Activated naive CD8-positive, alpha-beta T cell treated with anti-CD3 and anti-CD28 coated beads for 36 hours (primary cell): ENCODE data around the gene MAPK8IP2. TPM values are rescaled to one million over a fixed set of nuclear protein-coding genes. Genes with fewer than 3 reads are reported as not detected.

Experiments
- DNase-seq: peaks from one replicate; pipeline ENCODE4 v3.0.0; 2021
- H3K27ac Mint-ChIP-seq: one replicate; pipeline ENCODE4 v1.8.0; 2022; ENCODE audit warnings: mild to moderate bottlenecking, moderate library complexity, mixed read lengths
- H3K27me3 Mint-ChIP-seq: one replicate; pipeline ENCODE4 v1.8.0; 2022; ENCODE audit warnings: mild to moderate bottlenecking, mixed read lengths
- H3K36me3 Mint-ChIP-seq: one replicate; pipeline ENCODE4 v1.8.0; 2021; ENCODE audit warnings: mild to moderate bottlenecking, mixed read lengths
- H3K4me1 Mint-ChIP-seq: one replicate; pipeline ENCODE4 v1.8.0; 2021; ENCODE audit warnings: mixed read lengths
- H3K4me3 Mint-ChIP-seq: one replicate; pipeline ENCODE4 v1.8.0; 2022; ENCODE audit warnings: mild to moderate bottlenecking, moderate library complexity, mixed read lengths
- H3K9me3 Mint-ChIP-seq: one replicate; pipeline ENCODE4 v1.8.0; 2022; ENCODE audit warnings: mixed read lengths
- total RNA-seq, 2 experiments: library from RNA; stranded (reverse); gene quantifications; one replicate each; pipeline ENCODE4 v1.2.3, GENCODE V29; 2021

The MAPK8IP2 gene
- under 1 TPM; 0.16 to 0.21 TPM for total RNA-seq

DNA sequence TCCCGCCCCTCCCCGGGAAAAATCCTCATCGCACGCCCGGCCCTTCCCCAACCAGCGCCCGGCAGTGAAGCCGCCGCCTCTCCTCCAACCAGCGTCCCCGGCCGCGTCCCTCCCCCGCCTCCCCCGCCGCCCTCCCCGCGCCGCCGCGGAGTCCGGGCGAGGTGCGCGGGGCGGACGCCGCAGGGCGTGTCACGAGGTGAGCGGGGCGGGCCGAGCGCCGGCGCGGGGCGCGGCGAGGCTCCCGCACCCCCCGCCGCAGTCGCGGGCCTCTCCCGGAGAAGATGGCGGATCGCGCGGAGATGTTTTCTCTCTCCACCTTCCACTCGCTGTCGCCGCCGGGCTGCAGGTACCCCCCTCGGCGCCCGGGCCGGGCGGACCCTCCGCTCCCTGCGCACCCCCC, at the start of gene MAPK8IP2:
Gene MAPK8IP2, plus strand, starts transcription at position 256 of the 400 bp plus-strand sequence. Its CDS starts 26 bp downstream, at position 282.
- Mint-ChIP-seq H3K4me3 (peak within 1 kb of the TSS; percentile 29), H3K36me3 (no peaks in the 10 kb centered on the region), H3K9me3 (no peaks in the 10 kb centered on the region), H3K27me3 (peaks cover 46% of the 10 kb centered on the region), H3K4me1 (peaks cover 7% of the 10 kb centered on the region), H3K27ac (no peak within 1 kb of the TSS)
- DNase-seq = no peak

DNA sequence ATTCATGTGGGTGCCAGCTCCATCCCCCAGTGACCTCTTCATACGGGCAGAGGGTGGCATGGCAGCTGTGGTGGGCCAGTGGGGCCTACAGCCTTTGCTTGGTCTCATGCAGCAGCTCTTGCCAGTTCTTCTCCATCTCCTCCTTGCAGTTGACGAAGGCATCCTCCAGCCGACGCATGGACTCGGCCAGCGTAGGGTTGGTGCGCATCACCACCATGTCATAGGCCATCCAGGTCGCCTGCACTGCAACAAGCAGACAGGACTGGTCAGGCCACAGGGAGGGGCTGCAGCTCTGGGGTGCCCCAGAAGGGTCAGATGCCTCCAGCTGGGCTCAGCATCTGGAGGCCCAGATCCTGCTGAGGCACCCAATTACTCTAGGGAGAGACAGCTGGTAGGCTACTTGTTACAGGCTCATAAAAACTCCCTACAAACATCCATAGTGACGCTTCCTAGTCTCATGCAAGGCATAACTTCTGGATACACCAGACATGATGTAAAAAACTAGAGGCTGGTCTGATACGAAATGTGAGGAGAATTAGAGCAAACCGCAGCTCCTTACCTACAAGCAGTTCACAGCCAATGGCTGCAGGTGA, 49.3 kb upstream of the MAPK8IP2 start:
- no peak for DNase-seq

DNA sequence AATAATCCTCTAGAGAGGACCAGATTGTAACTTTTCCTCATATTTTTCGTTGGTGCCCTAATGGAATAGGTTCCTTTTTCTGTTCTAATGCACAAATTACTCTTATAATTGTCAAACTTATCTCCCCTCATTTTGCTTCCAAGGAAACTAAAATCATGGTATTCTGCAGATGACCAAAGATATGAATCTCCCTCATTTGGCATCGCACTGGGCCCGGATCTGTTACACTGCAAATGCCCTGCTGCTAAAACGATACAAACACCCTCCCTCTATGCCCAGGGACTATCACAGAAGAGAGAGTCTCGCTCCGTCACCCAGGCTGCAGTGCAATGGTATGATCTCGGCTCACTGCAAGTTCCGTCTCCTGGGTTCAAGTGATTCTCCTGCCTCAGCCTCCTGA, 47.3 kb upstream of the MAPK8IP2 start:
- Mint-ChIP-seq H3K27ac (no peak overlapping the region), H3K4me1 (peaks cover 11% of the 10 kb centered on the region), H3K4me3 (no peak overlapping the region), H3K27me3 (no peaks in the 10 kb centered on the region), H3K36me3 (peaks cover 11% of the 10 kb centered on the region), H3K9me3 (no peaks in the 10 kb centered on the region)
- no peak for DNase-seq

More for the DNA sequence above, 49.3 kb upstream of the MAPK8IP2 start:
- H3K9me3 Mint-ChIP-seq = no peaks in the 10 kb centered on the region
- H3K27me3 Mint-ChIP-seq = no peaks in the 10 kb centered on the region
- H3K27ac Mint-ChIP-seq = no peak overlapping the region
- no peak overlapping the region for H3K4me3 Mint-ChIP-seq
- H3K36me3 Mint-ChIP-seq = peaks cover 11% of the 10 kb centered on the region
- H3K4me1 Mint-ChIP-seq = peaks cover 15% of the 10 kb centered on the region

DNA sequence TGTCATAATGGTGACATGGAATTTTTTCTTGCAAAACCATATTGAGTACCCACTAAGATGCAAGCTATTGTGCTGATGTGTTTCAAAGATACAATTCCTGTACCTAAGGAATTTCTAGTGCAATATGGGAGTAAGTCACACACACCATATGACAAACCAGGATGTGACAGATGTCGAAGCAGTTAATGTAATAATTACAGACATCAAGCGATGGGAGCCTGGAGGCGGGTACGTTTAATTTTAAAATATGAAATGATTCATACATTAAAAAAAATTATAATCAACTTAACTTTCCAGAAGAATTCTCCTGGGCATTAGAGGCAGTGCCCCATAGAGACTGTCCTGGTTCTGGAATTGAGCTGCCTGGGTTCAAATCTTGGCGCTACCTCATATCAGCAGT, 43.9 kb upstream of the MAPK8IP2 start:
- H3K36me3 Mint-ChIP-seq = no peaks in the 10 kb centered on the region
- no peaks in the 10 kb centered on the region for H3K27me3 Mint-ChIP-seq
- DNase-seq = no peak

DNA sequence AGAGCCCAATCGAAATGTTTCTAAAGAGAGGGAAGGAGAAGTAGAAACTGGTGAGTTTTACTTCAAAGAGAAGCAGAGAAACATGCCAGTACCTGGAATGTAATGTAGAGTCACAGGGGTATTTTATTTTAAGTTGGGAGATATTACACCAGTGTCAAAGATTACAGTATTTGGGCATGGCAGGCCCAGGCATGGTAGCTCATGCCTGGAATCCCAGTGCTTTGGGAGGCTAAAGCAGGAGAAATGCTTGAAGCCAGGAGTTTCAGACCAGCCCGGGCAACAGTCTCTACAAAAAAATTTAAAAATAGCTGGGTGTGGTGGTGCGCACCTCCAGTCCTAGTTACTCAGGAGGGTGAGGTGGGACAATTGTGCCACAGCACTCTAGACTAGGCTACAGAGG, 40.6 kb upstream of the MAPK8IP2 start:
- Mint-ChIP-seq H3K27me3 (peaks cover 3% of the 10 kb centered on the region), H3K36me3 (no peaks in the 10 kb centered on the region), H3K27ac (no peak overlapping the region), H3K4me1 (peaks cover 11% of the 10 kb centered on the region), H3K9me3 (no peaks in the 10 kb centered on the region), H3K4me3 (no peak overlapping the region)
- DNase-seq = no peak

More for the DNA sequence above, 43.9 kb upstream of the MAPK8IP2 start:
- H3K27ac Mint-ChIP-seq = no peak overlapping the region
- no peaks in the 10 kb centered on the region for H3K9me3 Mint-ChIP-seq
- H3K4me3 Mint-ChIP-seq = no peak overlapping the region
- H3K4me1 Mint-ChIP-seq = peaks cover 3% of the 10 kb centered on the region

DNA sequence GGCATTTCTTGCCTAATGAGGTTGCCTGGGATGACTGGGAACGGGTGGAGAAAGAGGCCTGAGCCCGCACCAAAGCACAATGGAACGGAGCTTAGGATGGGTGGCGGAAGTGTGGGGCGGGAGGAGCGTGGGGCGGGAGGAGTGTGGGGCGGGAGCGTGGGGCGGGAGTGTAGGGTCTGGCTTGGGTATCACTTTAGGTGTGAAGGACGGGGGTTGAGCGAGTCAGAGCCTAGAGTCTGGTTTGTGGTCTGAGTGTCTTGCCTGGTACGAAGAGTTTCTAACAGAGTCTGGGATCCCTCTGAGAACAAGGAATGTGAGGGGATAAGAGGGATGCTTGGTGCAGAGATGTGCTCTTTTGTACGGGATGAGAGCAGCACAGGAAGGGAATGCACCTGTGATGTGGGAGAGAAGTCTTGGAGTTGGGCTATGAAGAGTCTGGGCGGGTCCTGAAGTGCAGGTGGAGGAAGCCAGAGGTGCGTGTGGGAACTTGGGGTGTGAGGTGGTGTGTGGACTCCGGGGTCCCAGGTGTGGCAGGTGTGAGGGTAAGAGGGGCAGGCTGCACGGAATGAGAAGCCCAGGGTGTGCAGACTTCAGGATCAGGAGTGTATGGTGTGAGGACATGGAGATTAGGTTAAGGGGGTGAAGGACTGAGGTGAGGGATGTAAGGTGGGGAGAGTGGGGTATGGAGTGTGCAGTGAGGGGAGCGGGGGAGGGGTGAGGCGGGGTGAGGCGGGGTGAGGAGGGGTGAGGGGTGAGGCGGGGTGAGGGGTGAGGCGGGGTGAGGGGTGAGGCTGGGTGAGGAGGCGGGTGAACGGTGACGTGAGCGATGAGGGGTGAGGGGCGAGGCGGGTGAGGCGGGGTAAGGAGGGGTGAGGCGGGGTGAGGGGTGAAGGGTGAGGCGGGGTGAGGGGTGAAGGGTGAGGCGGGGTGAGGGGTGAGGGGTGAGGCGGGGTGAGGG, 38.9 kb upstream of the MAPK8IP2 start:
- Mint-ChIP-seq H3K4me3 (peak overlapping the region; percentile 6), H3K27me3 (peaks cover 3% of the 10 kb centered on the region), H3K9me3 (no peaks in the 10 kb centered on the region), H3K36me3 (no peaks in the 10 kb centered on the region), H3K4me1 (peaks cover 11% of the 10 kb centered on the region), H3K27ac (peak overlapping the region; percentile 5)
- DNase-seq = no peak

DNA sequence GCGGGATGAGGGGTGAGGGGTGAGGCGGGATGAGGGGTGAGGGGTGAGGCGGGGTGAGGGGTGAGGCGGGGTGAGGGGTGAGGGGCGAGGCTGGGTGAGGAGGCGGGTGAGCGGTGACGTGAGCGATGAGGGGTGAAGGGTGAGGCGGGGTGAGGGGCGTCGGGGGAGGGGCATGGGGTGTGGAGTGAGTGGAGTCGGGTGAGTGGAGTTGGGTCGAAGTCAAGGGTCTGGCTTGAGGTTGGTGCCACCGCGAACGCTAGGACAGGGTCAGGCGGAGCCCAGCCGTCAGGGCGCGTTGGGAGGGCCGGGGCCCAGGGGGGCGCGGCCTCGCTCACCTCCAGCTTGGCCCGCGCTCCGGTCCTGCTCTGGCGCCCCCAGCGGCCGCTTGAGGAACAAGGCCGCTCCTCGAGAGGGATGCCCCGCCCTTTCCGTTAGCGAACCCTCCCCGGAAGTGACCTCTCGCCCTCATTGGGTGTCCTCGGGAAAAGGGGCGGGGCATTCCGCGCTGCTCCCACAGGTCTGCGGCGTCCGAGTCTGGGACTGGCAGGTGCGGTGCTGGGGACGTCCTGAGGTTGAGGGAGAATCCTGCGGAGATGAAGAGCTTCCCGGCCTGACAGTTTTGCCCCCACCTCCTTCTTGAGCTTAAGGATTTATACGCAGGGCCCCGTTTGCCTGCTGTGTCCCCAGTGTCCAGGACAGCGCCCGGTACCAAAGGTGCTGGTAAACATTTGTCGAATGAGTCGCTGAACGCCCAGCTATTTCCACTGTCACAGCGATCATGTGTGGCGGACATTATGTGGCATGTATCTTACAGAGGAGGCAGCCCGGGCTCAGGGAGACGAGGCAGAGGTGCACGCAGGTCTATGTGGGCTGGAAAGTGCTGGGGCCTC, 37.8 kb upstream of the MAPK8IP2 start, which contains the start of gene SYCE3:
Gene SYCE3, minus strand, starts transcription at position 397 of the 890 bp plus-strand sequence. CDS start 6,514 bp downstream, outside the sequence.
- peaks cover 3% of the 10 kb centered on the region for H3K27me3 Mint-ChIP-seq
- H3K36me3 Mint-ChIP-seq = peaks cover 1% of the 10 kb centered on the region
- H3K9me3 Mint-ChIP-seq = no peaks in the 10 kb centered on the region
- H3K27ac Mint-ChIP-seq = peak within 1 kb of the TSS; percentile 71
- H3K4me1 Mint-ChIP-seq = peaks cover 11% of the 10 kb centered on the region
- DNase-seq = peak; percentile 98
- peak within 1 kb of the TSS; percentile 91 for H3K4me3 Mint-ChIP-seq

DNA sequence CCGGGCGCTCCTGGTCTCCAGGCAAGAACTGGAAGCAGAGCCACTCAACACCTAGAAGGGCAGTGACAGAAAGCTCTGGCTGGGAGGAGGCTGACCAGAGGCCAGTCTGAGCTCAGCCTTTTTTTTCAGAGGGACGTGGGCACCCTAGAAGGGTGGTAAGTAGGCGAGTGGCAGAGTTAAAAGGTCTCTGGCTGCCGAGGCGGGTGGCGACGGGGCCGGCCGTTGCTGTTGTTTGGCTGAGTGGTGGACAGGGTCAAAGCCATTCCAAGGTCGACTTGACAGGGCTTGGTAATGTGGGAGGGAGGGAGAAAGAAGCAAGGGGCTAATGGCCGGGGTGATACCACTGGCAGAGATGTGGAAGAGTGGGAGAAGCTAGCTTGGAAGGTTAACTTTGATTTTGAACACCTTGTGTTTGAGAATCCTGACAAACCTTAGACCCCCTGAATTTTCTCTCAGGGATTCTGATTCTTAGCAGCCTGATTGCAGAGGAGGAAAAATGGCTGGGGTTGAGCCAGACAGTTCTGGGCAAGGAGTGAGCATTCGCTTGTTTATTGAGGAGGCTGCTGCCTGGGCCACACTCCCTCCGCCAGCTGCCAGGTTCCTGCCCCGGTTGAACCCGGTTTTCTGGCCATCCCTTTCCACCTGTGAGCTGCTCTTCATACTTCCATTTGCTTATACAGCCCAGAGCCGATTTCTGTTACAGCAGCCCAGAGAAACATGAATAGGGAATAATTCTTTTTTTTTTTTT, 37.0 kb upstream of the MAPK8IP2 start:
- no peak for DNase-seq
- Mint-ChIP-seq H3K27ac (peak overlapping the region; percentile 52), H3K4me1 (peaks cover 11% of the 10 kb centered on the region), H3K9me3 (no peaks in the 10 kb centered on the region), H3K27me3 (peaks cover 3% of the 10 kb centered on the region), H3K36me3 (peaks cover 4% of the 10 kb centered on the region), H3K4me3 (peak overlapping the region; percentile 91)

DNA sequence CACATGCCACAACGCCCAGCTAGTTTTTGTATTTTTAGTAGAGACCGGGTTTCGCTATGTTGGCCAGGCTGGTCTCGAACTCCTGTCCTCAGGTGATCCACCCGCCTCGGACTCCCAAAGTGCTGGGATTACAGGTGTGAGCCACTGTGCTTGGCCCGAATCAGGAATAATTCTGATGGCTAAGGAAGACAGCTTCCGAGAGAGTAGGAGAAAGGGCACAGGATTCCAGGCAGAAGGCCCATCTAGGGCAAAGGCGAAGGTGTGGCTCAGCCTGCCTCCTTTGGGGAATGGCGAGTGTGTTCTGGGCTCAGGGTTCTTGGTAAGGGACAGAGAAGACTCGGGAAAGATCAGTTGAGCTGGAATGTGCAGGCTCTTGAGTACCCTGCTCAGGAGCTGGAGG, 36.3 kb upstream of the MAPK8IP2 start:
- Mint-ChIP-seq H3K4me3 (no peak overlapping the region), H3K4me1 (peaks cover 11% of the 10 kb centered on the region), H3K36me3 (peaks cover 4% of the 10 kb centered on the region), H3K27me3 (peaks cover 3% of the 10 kb centered on the region), H3K27ac (no peak overlapping the region), H3K9me3 (no peaks in the 10 kb centered on the region)
- DNase-seq = no peak

DNA sequence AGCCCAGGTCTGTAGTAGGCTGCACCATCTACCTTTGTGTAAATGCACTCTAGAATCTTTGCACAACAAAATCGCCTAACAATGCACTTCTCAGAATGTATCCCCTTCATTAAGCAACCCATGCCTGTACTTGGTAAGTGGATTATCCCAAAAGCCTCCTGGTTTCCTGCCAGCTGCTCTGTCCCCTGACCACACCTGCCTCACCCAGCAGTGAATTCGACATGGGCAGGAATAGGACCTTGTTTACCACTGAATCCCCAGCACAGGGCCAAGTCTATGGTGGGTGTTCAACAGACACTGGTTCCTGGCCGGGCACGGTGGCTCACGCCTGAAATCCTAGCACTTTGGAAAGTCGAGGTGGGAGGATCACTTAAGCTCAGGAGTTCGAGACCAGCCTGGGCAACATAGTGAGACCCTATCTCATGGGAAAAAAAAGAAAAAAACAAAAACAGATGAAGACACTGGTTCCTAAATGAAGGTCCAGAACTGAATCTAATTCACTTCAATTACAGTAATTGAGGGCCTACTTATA, 32.8 kb upstream of the MAPK8IP2 start:
- H3K27ac Mint-ChIP-seq = no peak overlapping the region
- H3K36me3 Mint-ChIP-seq = peaks cover 6% of the 10 kb centered on the region
- no peak overlapping the region for H3K4me3 Mint-ChIP-seq
- peaks cover 3% of the 10 kb centered on the region for H3K27me3 Mint-ChIP-seq
- DNase-seq = no peak
- no peaks in the 10 kb centered on the region for H3K9me3 Mint-ChIP-seq
- peaks cover 7% of the 10 kb centered on the region for H3K4me1 Mint-ChIP-seq

DNA sequence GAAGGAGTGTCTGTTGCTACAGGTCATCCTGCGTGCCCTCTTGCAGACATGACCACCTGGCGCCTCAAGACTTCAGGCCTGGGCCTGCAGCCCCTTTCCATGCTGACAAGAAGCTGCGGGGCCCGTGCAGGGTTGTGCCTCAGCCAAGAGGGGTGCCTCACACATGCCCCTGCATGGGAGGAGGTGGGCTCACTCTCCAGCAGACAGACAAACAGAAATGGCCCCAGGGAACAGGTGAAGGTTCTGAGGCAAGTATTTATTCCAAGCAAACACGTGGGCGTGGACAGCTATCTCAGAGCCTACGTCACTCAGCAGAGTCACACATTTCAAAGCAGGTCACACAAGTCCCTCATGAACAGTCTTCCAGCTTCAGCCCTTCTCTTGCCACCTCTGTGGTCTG, 32.0 kb upstream of the MAPK8IP2 start:
- H3K27me3 Mint-ChIP-seq = no peaks in the 10 kb centered on the region
- H3K4me1 Mint-ChIP-seq = peaks cover 2% of the 10 kb centered on the region
- H3K9me3 Mint-ChIP-seq = no peaks in the 10 kb centered on the region
- peaks cover 6% of the 10 kb centered on the region for H3K36me3 Mint-ChIP-seq
- no peak overlapping the region for H3K27ac Mint-ChIP-seq
- no peak for DNase-seq
- no peak overlapping the region for H3K4me3 Mint-ChIP-seq

DNA sequence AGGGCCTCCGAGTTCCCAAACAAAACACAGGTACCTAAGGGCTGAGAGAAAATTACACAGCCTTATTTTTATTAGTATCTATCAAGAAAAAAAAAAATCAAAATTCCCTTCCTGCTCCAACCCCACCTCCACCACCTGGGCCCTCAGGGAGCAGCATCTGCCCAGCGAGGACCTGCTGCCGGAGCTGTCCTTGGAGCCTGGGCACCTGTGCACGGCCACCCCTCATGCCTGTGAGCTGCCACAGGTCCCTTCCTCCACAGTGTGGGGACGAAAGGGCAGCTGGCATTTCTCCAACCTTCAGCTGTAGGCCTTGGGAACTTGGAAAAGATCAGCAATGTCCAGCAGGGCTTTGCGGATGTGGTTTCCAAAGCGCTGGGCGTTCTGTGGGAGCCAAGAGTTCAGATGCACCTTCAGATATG, 31.5 kb upstream of the MAPK8IP2 start:
- DNase-seq = no peak
- Mint-ChIP-seq H3K27me3 (no peaks in the 10 kb centered on the region), H3K9me3 (no peaks in the 10 kb centered on the region), H3K36me3 (peaks cover 8% of the 10 kb centered on the region), H3K4me3 (no peak overlapping the region), H3K4me1 (no peaks in the 10 kb centered on the region), H3K27ac (no peak overlapping the region)

DNA sequence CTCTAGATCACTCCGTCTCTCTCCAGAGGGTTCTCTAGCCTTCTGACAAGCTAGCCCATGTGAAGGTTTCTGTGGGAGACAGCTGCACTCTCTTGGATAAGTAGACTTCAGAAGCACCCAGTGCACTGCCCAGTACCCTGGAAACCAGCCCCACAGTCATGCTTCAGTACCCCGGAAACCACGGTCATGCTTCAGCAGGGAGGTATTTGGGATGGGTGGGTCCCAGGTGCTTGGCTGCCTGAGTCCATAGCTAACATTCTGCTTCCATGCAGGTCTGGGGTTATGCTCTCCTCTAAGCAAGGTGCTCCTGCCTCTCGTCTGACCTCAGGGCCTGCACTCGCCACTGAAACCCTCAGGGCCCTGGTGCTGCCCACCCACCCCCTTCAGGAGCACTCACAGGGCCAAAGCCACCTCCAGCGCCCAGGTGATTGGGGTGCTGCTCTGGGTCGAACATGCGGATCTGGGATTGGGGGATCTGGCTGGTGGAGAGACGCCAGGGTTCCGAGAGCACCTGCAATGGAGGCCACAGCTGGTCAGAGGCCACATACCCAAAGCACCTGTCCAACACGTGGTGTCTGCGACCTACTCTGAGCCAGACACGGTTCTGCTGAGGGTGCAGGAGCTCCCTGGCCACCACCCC, 30.6 kb upstream of the MAPK8IP2 start:
- DNase-seq = no peak
- Mint-ChIP-seq H3K9me3 (no peaks in the 10 kb centered on the region), H3K27me3 (no peaks in the 10 kb centered on the region), H3K4me1 (no peaks in the 10 kb centered on the region), H3K4me3 (no peak overlapping the region), H3K36me3 (peaks cover 8% of the 10 kb centered on the region), H3K27ac (no peak overlapping the region)
